Panc1 (cell line): ENCODE data around the gene KLHL26. TPM values are rescaled to one million over a fixed set of nuclear protein-coding genes. Genes with fewer than 3 reads are reported as not detected.

ENCODE experiments used
- ATAC-seq: fragments of 200-7000 bp; cut with Tn5 transposase; 2 replicates; pipeline ENCODE4 v1.9.1; 2020; ENCODE audit warnings: mild to moderate bottlenecking, moderate library complexity
- BruUV-seq: library from RNA; stranded (reverse); fragments of 400-500 nt; replicated peaks from 2 replicates; lab custom pipeline; 2021; lab: Mats Ljungman, UMichigan
- CTCF ChIA-PET: fragments of 300-600 bp; sonication (Branson Sonifier 250); formaldehyde crosslinking; loops from one replicate; lab custom pipeline; 2022; ENCODE audit warnings: antibody characterized with exemption; lab: Charles Lee
- POLR2A ChIA-PET: fragments of 300-600 bp; sonication (Branson Sonifier 250); formaldehyde crosslinking; loops from one replicate; lab custom pipeline; 2022; ENCODE audit warnings: antibody characterized with exemption; lab: Charles Lee
- DNase-seq: peaks from one replicate; pipeline ENCODE4 v3.0.0-alpha.2; 2010; ENCODE audit warnings: low read depth, low spot score
- H3K27ac ChIP-seq: 2 replicates; pipeline ENCODE4 v1.5.1; 2011; ENCODE audit warnings: mild to moderate bottlenecking, low read length, inconsistent platforms
- H3K27me3 ChIP-seq: fragments of 200-500 bp; sonication (Bioruptor generic); 2 replicates; pipeline ENCODE4 v1.6.0; 2014; ENCODE audit warnings: low read length, inconsistent platforms; ENCODE audit not compliant: control insufficient read depth, insufficient read depth
- H3K36me3 ChIP-seq: fragments of 200-500 bp; sonication (Bioruptor generic); 2 replicates; pipeline ENCODE4 v1.5.1; 2014; ENCODE audit warnings: inconsistent platforms, mild to moderate bottlenecking, low read length, moderate library complexity; ENCODE audit not compliant: control insufficient read depth, insufficient read depth
- H3K4me1 ChIP-seq: 2 replicates; pipeline ENCODE4 v1.5.1; 2011; ENCODE audit warnings: inconsistent platforms, mild to moderate bottlenecking, low read length, moderate library complexity; ENCODE audit not compliant: control insufficient read depth, insufficient read depth
- H3K4me3 ChIP-seq, 2 experiments: 2 replicates each; pipeline ENCODE4 v1.5.1; 2011 to 2012; ENCODE audit warnings: low read depth in 2 of 2, low read length in 2 of 2, mild to moderate bottlenecking in 2 of 2, inconsistent platforms in 1 of 2, moderate library complexity in 1 of 2
- H3K9me3 ChIP-seq: fragments of 200-500 bp; sonication (Bioruptor generic); 2 replicates; pipeline ENCODE4 v1.5.1; 2014; ENCODE audit warnings: low read depth, mild to moderate bottlenecking, inconsistent platforms, low read length, moderate library complexity; ENCODE audit not compliant: control insufficient read depth, insufficient read depth
- CTCF ChIP-seq: fragments of 450-650 bp; IDR thresholded peaks from 2 replicates; pipeline ENCODE4 v1.5.1; 2017; ENCODE audit warnings: mild to moderate bottlenecking
- POLR2AphosphoS5 ChIP-seq: IDR thresholded peaks from 2 replicates; pipeline ENCODE4 v1.6.1; 2012; ENCODE audit warnings: mild to moderate bottlenecking, low read depth, low read length, moderate library complexity
- REST ChIP-seq, 2 experiments: IDR thresholded peaks; 2 replicates each; pipeline ENCODE4 v1.6.1; 2011 to 2012; ENCODE audit warnings: low read depth in 2 of 2, control low read depth in 1 of 2, low read length in 1 of 2, mild to moderate bottlenecking in 1 of 2, moderate library complexity in 1 of 2; ENCODE audit not compliant: insufficient read depth in 1 of 2
- SIN3A ChIP-seq: IDR thresholded peaks from 2 replicates; pipeline ENCODE4 v1.6.1; 2012; ENCODE audit warnings: low read depth, mild to moderate bottlenecking, low read length, moderate library complexity, borderline replicate concordance; ENCODE audit not compliant: insufficient read depth
- TCF7L2 ChIP-seq: IDR thresholded peaks from 2 replicates; pipeline ENCODE4 v1.6.1; 2011; ENCODE audit warnings: mild to moderate bottlenecking, low read depth, low read length, inconsistent platforms
- in situ Hi-C: cut with HindIII; loops from 2 replicates; pipeline ENCODE4 v1.10.0; 2016; ENCODE audit warnings: low sequenced_read_pairs, low pct_unique_long_range_greater_than_20kb
- intact Hi-C: fragments of 100-400 bp; cut with micrococcal nuclease; formaldehyde crosslinking; loops from one replicate; pipeline ENCODE4 v1.10.0; 2022; ENCODE audit not compliant: unreplicated experiment
- total RNA-seq: library from RNA; stranded (reverse); gene quantifications from one replicate; pipeline ENCODE4 v1.2.1, GENCODE V29; 2021; ENCODE audit not compliant: unreplicated experiment

Gene KLHL26
- total RNA-seq, 1 experiment from 2014 or later: 4.4 TPM

- CTCF ChIA-PET: no interaction called here
- Histone ChIP-seq H3K27ac (no peak overlapping the region), H3K36me3 (no peaks in the 10 kb centered on the region), H3K4me3 (no peak overlapping the region), H3K27me3 (no peaks in the 10 kb centered on the region; the same call in 1 of the 2 replicates), H3K9me3 (no peaks in the 10 kb centered on the region), H3K4me1 (0 out of 2 replicates have a peak, but pooled peaks cover 5% of the 10 kb centered on the region)
- no peak for ATAC-seq
- no peak for DNase-seq
- in situ Hi-C loops (no loop called here), intact Hi-C loops (no loop called here)
- no TSS peak for BruUV-seq
- POLR2A ChIA-PET: no interaction called here
- TF ChIP-seq POLR2AphosphoS5: no peak
- no peak for TF ChIP-seq REST (IDR thresholded peaks at IDR 0.05; ENCODE audit: insufficient read depth in 1 of 2, low read depth in 2 of 2, low read length in 1 of 2)
- TF ChIP-seq CTCF: no peak
- no peak for TF ChIP-seq SIN3A
- TF ChIP-seq TCF7L2: no peak
Observed at GRCh38 chr19:18616023-18616422, 20.8 kb upstream of the KLHL26 start.

- H3K27me3 ChIP-seq: no peaks in the 10 kb centered on the region
- DNase-seq (no peak), ATAC-seq (no peak)
- intact Hi-C loops: no loop called here
- H3K9me3 ChIP-seq: no peaks in the 10 kb centered on the region
- H3K4me1 ChIP-seq: no peaks in the 10 kb centered on the region
- POLR2A ChIA-PET: no interaction called here
- TF ChIP-seq TCF7L2 (no peak), POLR2AphosphoS5 (no peak), CTCF (no peak), SIN3A (no peak), REST (IDR thresholded peaks at IDR 0.05; ENCODE audit: insufficient read depth in 1 of 2, low read depth in 2 of 2, low read length in 1 of 2) (no peak)
- H3K4me3 ChIP-seq: no peak overlapping the region
- no peak overlapping the region for H3K27ac ChIP-seq
- in situ Hi-C loops: no loop called here
- CTCF ChIA-PET: no interaction called here
- no peaks in the 10 kb centered on the region for H3K36me3 ChIP-seq
- BruUV-seq: no TSS peak
Observed at GRCh38 chr19:18617562-18617961, 19.3 kb upstream of the KLHL26 start.
